Measurements from ENCODE around the gene RSRC2. TPM values are rescaled to one million over a fixed set of nuclear protein-coding genes. Genes with fewer than 3 reads are reported as not detected.
"Not testable (repeated sequence)": the region's sequence is repeated elsewhere in the genome, so short reads cannot be mapped to it uniquely, and the experiment has no call there.

RSRC2 gene
- polyA plus RNA-seq, 3 donors, result 7.6 to 63.5 (median 15.8) TPM

DNA sequence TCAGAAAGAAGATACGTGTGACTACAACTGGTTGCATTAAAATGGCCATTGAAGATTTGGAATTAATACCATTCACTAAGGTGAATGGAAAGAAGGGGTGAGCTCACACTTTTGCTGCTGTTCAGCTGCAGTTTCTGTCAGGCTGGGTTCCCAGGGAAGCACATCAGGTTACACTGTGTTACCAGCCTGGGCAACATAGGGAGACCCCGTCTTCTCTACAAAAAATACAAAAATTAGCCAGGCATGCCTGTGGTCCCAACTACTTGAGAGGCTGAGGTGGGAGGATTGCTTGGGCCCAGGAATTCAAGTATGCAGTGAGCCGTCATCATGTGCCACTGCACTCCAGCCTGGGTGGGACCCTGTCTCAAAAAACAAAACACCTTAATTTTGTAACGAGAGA, 13.1 kb downstream of the RSRC2 start:
- intact Hi-C loops (cut with micrococcal nuclease), result no loop called here
- no peak overlapping the region for H3K4me2 ChIP-seq (replicated peaks; ENCODE audit: extremely low read depth, low read length, poor library complexity, severe bottlenecking)
- TF ChIP-seq, protein P1, sequence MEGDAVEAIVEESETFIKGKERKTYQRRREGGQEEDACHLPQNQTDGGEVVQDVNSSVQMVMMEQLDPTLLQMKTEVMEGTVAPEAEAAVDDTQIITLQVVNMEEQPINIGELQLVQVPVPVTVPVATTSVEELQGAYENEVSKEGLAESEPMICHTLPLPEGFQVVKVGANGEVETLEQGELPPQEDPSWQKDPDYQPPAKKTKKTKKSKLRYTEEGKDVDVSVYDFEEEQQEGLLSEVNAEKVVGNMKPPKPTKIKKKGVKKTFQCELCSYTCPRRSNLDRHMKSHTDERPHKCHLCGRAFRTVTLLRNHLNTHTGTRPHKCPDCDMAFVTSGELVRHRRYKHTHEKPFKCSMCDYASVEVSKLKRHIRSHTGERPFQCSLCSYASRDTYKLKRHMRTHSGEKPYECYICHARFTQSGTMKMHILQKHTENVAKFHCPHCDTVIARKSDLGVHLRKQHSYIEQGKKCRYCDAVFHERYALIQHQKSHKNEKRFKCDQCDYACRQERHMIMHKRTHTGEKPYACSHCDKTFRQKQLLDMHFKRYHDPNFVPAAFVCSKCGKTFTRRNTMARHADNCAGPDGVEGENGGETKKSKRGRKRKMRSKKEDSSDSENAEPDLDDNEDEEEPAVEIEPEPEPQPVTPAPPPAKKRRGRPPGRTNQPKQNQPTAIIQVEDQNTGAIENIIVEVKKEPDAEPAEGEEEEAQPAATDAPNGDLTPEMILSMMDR (IDR thresholded peaks at IDR 0.05), result no peak
- peaks cover 95 to 99% of the 10 kb centered on the region in 2 donors for H3K36me3 ChIP-seq (replicated peaks in 1 of 2; ENCODE audit: control insufficient read depth in 1 of 2, insufficient read depth in 2 of 2, low read length in 2 of 2)
- H3K9me3 ChIP-seq (replicated peaks in 1 of 2; ENCODE audit: control insufficient read depth in 1 of 2, insufficient read depth in 1 of 2, low read length in 2 of 2), result no peaks in the 10 kb centered on the region
- Mint-ChIP-seq H3K4me1 (no peaks in the 10 kb centered on the region), H3K36me3 (peaks cover 88 to 96% of the 10 kb centered on the region in 2 donors), H3K27ac (no peak overlapping the region), H3K4me3 (no peak overlapping the region), H3K27me3 (ENCODE audit: low read depth in 3 of 3) (no peaks in the 10 kb centered on the region), H3K9me3 (no peaks in the 10 kb centered on the region)
- no peak overlapping the region for H3K4me3 ChIP-seq (replicated peaks in 1 of 3; ENCODE audit: low read depth in 2 of 3, low read length in 3 of 3)
- WGBS (ENCODE audit: insufficient coverage), result no CpG with 5 or more reads among the region's 4 CpGs
- no peaks in the 10 kb centered on the region for H3K4me1 ChIP-seq (ENCODE audit: control insufficient read depth in 1 of 2, insufficient read depth in 2 of 2, low read length in 2 of 2)
- H2AFZ ChIP-seq (ENCODE audit: insufficient read depth, low read depth, low read length, poor library complexity, severe bottlenecking), result no peak overlapping the region
- peaks cover 98% of the 10 kb centered on the region for H4K20me1 ChIP-seq (ENCODE audit: insufficient read depth, low read length)
- no peak overlapping the region for H3K27ac ChIP-seq (ENCODE audit: low read depth in 1 of 2, low read length in 2 of 2)
- H3K79me2 ChIP-seq (ENCODE audit: insufficient read depth, low read length), result peaks cover 94% of the 10 kb centered on the region
- H3K27me3 ChIP-seq (ENCODE audit: control insufficient read depth in 2 of 2, insufficient read depth in 2 of 2, low read length in 2 of 2), result no peaks in the 10 kb centered on the region
- no peak for DNase-seq
- no peak overlapping the region for H3K9ac ChIP-seq (ENCODE audit: insufficient read depth, low read length, poor library complexity, severe bottlenecking)

- Histone ChIP-seq H3K79me2 (ENCODE audit: insufficient read depth, low read length) (peaks cover 95% of the 10 kb centered on the region), H4K20me1 (ENCODE audit: insufficient read depth, low read length) (peaks cover 98% of the 10 kb centered on the region), H3K36me3 (replicated peaks in 1 of 2; ENCODE audit: control insufficient read depth in 1 of 2, insufficient read depth in 2 of 2, low read length in 2 of 2) (peaks cover 97 to 99% of the 10 kb centered on the region in 2 donors)
- H3K4me1 Mint-ChIP-seq; H3K4me2 ChIP-seq (replicated peaks; ENCODE audit: extremely low read depth, low read length, poor library complexity, severe bottlenecking); H3K27ac ChIP-seq (ENCODE audit: low read depth in 1 of 2, low read length in 2 of 2); H3K27ac Mint-ChIP-seq; H3K27me3 ChIP-seq (ENCODE audit: control insufficient read depth in 2 of 2, insufficient read depth in 2 of 2, low read length in 2 of 2); H3K9me3 Mint-ChIP-seq; H3K4me3 ChIP-seq (replicated peaks in 1 of 3; ENCODE audit: low read depth in 2 of 3, low read length in 3 of 3); H3K4me1 ChIP-seq (ENCODE audit: control insufficient read depth in 1 of 2, insufficient read depth in 2 of 2, low read length in 2 of 2); H2AFZ ChIP-seq (ENCODE audit: insufficient read depth, low read depth, low read length, poor library complexity, severe bottlenecking); H3K27me3 Mint-ChIP-seq (ENCODE audit: low read depth in 3 of 3); intact Hi-C loops (cut with micrococcal nuclease); H3K9ac ChIP-seq (ENCODE audit: insufficient read depth, low read length, poor library complexity, severe bottlenecking); H3K4me3 Mint-ChIP-seq; H3K9me3 ChIP-seq (replicated peaks in 1 of 2; ENCODE audit: control insufficient read depth in 1 of 2, insufficient read depth in 1 of 2, low read length in 2 of 2); DNase-seq: not testable (repeated sequence)
- WGBS (ENCODE audit: insufficient coverage), result 95% methylated on average over 2 of the region's 3 CpGs
- peaks cover 87 to 96% of the 10 kb centered on the region in 2 donors for H3K36me3 Mint-ChIP-seq
These were observed 13.7 kb downstream of the RSRC2 start for GRCh38 chr12:122513028-122513427.

Measured in CD14-positive monocyte (primary cell).